DOHH2 (cell line): ENCODE results near the gene MYBPC1.

Source experiments
- EZH2phosphoT487 ChIP-seq: fragments of 200-600 bp; sonication (generic); IDR thresholded peaks from 2 replicates; pipeline ENCODE4 v1.6.1; 2017; ENCODE audit warnings: borderline replicate concordance, mild to moderate bottlenecking, antibody characterized with exemption, low read length, moderate library complexity, mixed read lengths
- TF ChIP-seq, protein P1 (sequence below): fragments of 200-600 bp; sonication (generic); IDR thresholded peaks from one replicate; pipeline ENCODE4 v1.5.1; 2014; ENCODE audit warnings: antibody characterized with exemption, mild to moderate bottlenecking, low read depth, low read length; ENCODE audit not compliant: poor library complexity, severe bottlenecking

DNA sequence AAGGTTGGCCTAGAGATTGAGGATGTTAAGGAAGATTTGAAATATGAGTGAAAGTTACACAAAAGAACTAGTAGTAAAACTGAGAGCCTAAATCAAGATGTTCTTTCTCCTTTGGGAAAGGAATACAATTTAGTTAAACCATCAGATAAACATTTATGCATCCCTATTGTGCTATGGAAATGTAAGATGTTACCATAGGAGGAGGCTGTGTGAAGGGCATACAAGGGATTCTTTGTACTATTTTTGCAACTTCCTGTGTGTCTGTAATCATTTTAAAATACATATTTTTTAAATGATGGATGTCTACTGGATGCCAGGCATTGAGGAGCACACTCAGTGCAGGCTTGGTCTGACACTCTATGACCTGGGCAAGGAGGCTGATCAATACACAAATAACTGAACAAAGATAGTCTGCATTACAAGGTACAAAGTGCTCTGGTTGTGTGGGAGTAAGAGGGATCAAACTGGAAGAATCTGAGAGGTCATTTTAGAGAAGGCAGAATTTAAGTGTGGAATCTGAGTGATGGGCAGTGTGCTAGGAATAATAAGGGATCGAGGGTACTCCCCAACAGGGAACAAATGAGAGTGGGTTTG lies 96.8 kb downstream of the MYBPC1 start:
- TF ChIP-seq, protein P1, sequence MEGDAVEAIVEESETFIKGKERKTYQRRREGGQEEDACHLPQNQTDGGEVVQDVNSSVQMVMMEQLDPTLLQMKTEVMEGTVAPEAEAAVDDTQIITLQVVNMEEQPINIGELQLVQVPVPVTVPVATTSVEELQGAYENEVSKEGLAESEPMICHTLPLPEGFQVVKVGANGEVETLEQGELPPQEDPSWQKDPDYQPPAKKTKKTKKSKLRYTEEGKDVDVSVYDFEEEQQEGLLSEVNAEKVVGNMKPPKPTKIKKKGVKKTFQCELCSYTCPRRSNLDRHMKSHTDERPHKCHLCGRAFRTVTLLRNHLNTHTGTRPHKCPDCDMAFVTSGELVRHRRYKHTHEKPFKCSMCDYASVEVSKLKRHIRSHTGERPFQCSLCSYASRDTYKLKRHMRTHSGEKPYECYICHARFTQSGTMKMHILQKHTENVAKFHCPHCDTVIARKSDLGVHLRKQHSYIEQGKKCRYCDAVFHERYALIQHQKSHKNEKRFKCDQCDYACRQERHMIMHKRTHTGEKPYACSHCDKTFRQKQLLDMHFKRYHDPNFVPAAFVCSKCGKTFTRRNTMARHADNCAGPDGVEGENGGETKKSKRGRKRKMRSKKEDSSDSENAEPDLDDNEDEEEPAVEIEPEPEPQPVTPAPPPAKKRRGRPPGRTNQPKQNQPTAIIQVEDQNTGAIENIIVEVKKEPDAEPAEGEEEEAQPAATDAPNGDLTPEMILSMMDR = no peak
- no peak for TF ChIP-seq EZH2phosphoT487
